ENCODE results near the gene KDM2B. TPM values are rescaled to one million over a fixed set of nuclear protein-coding genes. Genes with fewer than 3 reads are reported as not detected.

The KDM2B gene
- total RNA-seq, 1 donor from 2014 or later, result 36.8 TPM

- no peaks in the 10 kb centered on the region for H3K27me3 ChIP-seq (ENCODE audit: low read depth)
- no peak overlapping the region for H3K4me3 ChIP-seq
- intact Hi-C loops (cut with DNase I), result no loop called here
- no peaks in the 10 kb centered on the region for H3K9me3 ChIP-seq
- peaks cover 12% of the 10 kb centered on the region for H3K4me1 ChIP-seq
- ATAC-seq, result no peak
- peaks cover 31% of the 10 kb centered on the region for H3K36me3 ChIP-seq
- H3K27ac ChIP-seq, result no peak overlapping the region
- DNase-seq, result no peak
- TF ChIP-seq CTCF (IDR thresholded peaks at IDR 0.05), result no peak
These were observed 64.3 kb downstream of the KDM2B start for GRCh38 chr12:121516437-121517011.

GRCh38 chr12:121515615-121516014 lies 65.2 kb downstream of the KDM2B start:
- Histone ChIP-seq H3K4me3 (no peak overlapping the region), H3K4me1 (peaks cover 6% of the 10 kb centered on the region), H3K36me3 (peaks cover 27% of the 10 kb centered on the region), H3K27ac (no peak overlapping the region), H3K27me3 (ENCODE audit: low read depth) (no peaks in the 10 kb centered on the region), H3K9me3 (no peaks in the 10 kb centered on the region)
- no peak for TF ChIP-seq CTCF (IDR thresholded peaks at IDR 0.05)
- ATAC-seq (no peak), DNase-seq (no peak)
- intact Hi-C loops (cut with DNase I), result no loop called here

GRCh38 chr12:121514184-121514742 lies 66.6 kb downstream of the KDM2B start:
- H3K4me3 ChIP-seq, result no peak overlapping the region
- no peaks in the 10 kb centered on the region for H3K27me3 ChIP-seq (ENCODE audit: low read depth)
- no peak for TF ChIP-seq CTCF (IDR thresholded peaks at IDR 0.05)
- DNase-seq (no peak), ATAC-seq (no peak)
- intact Hi-C loops (cut with DNase I), result no loop called here
- H3K36me3 ChIP-seq, result peaks cover 37% of the 10 kb centered on the region
- H3K9me3 ChIP-seq, result no peaks in the 10 kb centered on the region
- no peaks in the 10 kb centered on the region for H3K4me1 ChIP-seq
- no peak overlapping the region for H3K27ac ChIP-seq

GRCh38 chr12:121513464-121514183 lies 67.2 kb downstream of the KDM2B start:
- no peak overlapping the region for H3K4me3 ChIP-seq
- H3K36me3 ChIP-seq, result peaks cover 37% of the 10 kb centered on the region
- ATAC-seq (peak; percentile 83 to 85), DNase-seq (peak; percentile 60)
- no peaks in the 10 kb centered on the region for H3K27me3 ChIP-seq (ENCODE audit: low read depth)
- no peak for TF ChIP-seq CTCF (IDR thresholded peaks at IDR 0.05)
- intact Hi-C loops (cut with DNase I), result no loop called here
- H3K27ac ChIP-seq, result no peak overlapping the region
- no peaks in the 10 kb centered on the region for H3K9me3 ChIP-seq
- H3K4me1 ChIP-seq, result no peaks in the 10 kb centered on the region

GRCh38 chr12:121512561-121512960 lies 68.3 kb downstream of the KDM2B start:
- peaks cover 47% of the 10 kb centered on the region for H3K36me3 ChIP-seq
- H3K9me3 ChIP-seq, result no peaks in the 10 kb centered on the region
- intact Hi-C loops (cut with DNase I), result no loop called here
- H3K27ac ChIP-seq, result no peak overlapping the region
- no peak for TF ChIP-seq CTCF (IDR thresholded peaks at IDR 0.05)
- no peaks in the 10 kb centered on the region for H3K4me1 ChIP-seq
- ATAC-seq (no peak), DNase-seq (no peak)
- no peak overlapping the region for H3K4me3 ChIP-seq
- no peaks in the 10 kb centered on the region for H3K27me3 ChIP-seq (ENCODE audit: low read depth)

All from lower lobe of right lung (tissue), 2 donors.